GM12878 (cell line): Measurements from ENCODE around the gene MTHFD1. TPM values are rescaled to one million over a fixed set of nuclear protein-coding genes. Genes with fewer than 3 reads are reported as not detected.

Experiments used
- ATAC-seq: fragments of 200-7000 bp; cut with Tn5 transposase; 3 replicates; pipeline ENCODE4 v1.9.1; 2020; ENCODE audit warnings: mild to moderate bottlenecking, moderate library complexity
- BruUV-seq: library from RNA; stranded (reverse); fragments of 400-500 nt; replicated peaks from 2 replicates; lab custom pipeline; 2021; lab: Mats Ljungman, UMichigan
- CTCF ChIA-PET: fragments of 300-600 bp; sonication (Branson Sonifier 250); formaldehyde crosslinking; extraction: SDS; loops from one replicate; lab custom pipeline; 2021; ENCODE audit warnings: inconsistent platforms; lab: Yijun Ruan, JAX
- POLR2A ChIA-PET: fragments of 350-600 bp; formaldehyde crosslinking; extraction: SDS; loops from one replicate; lab custom pipeline; 2021; ENCODE audit warnings: inconsistent platforms; lab: Charles Lee
- RAD21 ChIA-PET: fragments of 300-600 bp; sonication (Branson Sonifier 250); formaldehyde crosslinking; loops from one replicate; lab custom pipeline; 2023; ENCODE audit warnings: antibody characterized with exemption; ENCODE audit not compliant: unreplicated experiment; lab: Charles Lee
- SMC1A ChIA-PET: fragments of 300-600 bp; sonication (Branson Sonifier 250); formaldehyde crosslinking; loops from one replicate; lab custom pipeline; 2023; ENCODE audit not compliant: unreplicated experiment, uncharacterized antibody; lab: Charles Lee
- DNase-seq: peaks from one replicate; pipeline ENCODE4 v3.0.0-alpha.2; 2011; ENCODE audit warnings: low read depth, low spot score
- FAIRE-seq: peaks from 3 replicates; lab custom pipeline; 2011; peaks lifted over from hg19 to GRCh38; lab: Jason Lieb, UNC
- H2AFZ ChIP-seq: 2 replicates; pipeline ENCODE4 v1.6.0; 2011; ENCODE audit warnings: low read depth, low read length, control low read depth; ENCODE audit not compliant: control insufficient read depth
- H3K27ac ChIP-seq: 2 replicates; pipeline ENCODE4 v1.5.1; 2011; ENCODE audit warnings: control low read depth; ENCODE audit not compliant: control insufficient read depth, insufficient read depth
- H3K27me3 ChIP-seq, 2 experiments: replicated peaks in 1 of 2; 2 replicates each; pipeline versions ENCODE4 v1.6.0 to v1.6.1; 2011; ENCODE audit warnings: low read length in 1 of 2; ENCODE audit not compliant: control insufficient read depth in 2 of 2, insufficient read depth in 2 of 2
- H3K36me3 ChIP-seq, 2 experiments: 2 replicates each; pipeline ENCODE4 v1.5.1; 2011; ENCODE audit warnings: low read length in 1 of 2; ENCODE audit not compliant: control insufficient read depth in 2 of 2, insufficient read depth in 2 of 2
- H3K4me1 ChIP-seq: 2 replicates; pipeline ENCODE4 v1.6.1; 2011; ENCODE audit warnings: mild to moderate bottlenecking, low read length, moderate library complexity, mixed read lengths; ENCODE audit not compliant: control insufficient read depth, insufficient read depth
- H3K4me2 ChIP-seq: 2 replicates; pipeline ENCODE4 v1.6.0; 2011; ENCODE audit warnings: control low read depth; ENCODE audit not compliant: control insufficient read depth, insufficient read depth
- H3K4me3 ChIP-seq: fragments of 200-600 bp; sonication (generic); 2 replicates; pipeline ENCODE4 v1.5.1; 2016
- H3K79me2 ChIP-seq: 2 replicates; pipeline ENCODE4 v1.6.0; 2011; ENCODE audit warnings: low read length; ENCODE audit not compliant: control insufficient read depth, insufficient read depth
- H3K9ac ChIP-seq: 2 replicates; pipeline ENCODE4 v1.8.0; 2011; ENCODE audit warnings: low read length, control low read depth, mixed read lengths; ENCODE audit not compliant: control insufficient read depth, insufficient read depth
- H3K9me3 ChIP-seq: replicated peaks from 3 replicates; pipeline ENCODE4 v1.5.1; 2011; ENCODE audit warnings: mild to moderate bottlenecking, low read length; ENCODE audit not compliant: control insufficient read depth, insufficient read depth
- H4K20me1 ChIP-seq: 2 replicates; pipeline ENCODE4 v1.6.0; 2011; ENCODE audit not compliant: control insufficient read depth, insufficient read depth
- BHLHE40 ChIP-seq, 2 experiments: fragments of 450-650 bp in 1 of 2; IDR thresholded peaks; 2 replicates each; pipeline ENCODE4 v1.6.1; 2011 to 2017; ENCODE audit warnings: low read depth in 2 of 2, borderline replicate concordance in 1 of 2, improper control_type of control experiment in 1 of 2, low read length in 1 of 2, mild to moderate bottlenecking in 1 of 2
- CHD4 ChIP-seq: fragments of 200-600 bp; sonication (generic); IDR thresholded peaks from 2 replicates; pipeline ENCODE4 v1.6.1; 2016; ENCODE audit warnings: mild to moderate bottlenecking
- NFYA ChIP-seq: IDR thresholded peaks from 2 replicates; pipeline ENCODE4 v1.6.1; 2011; ENCODE audit warnings: low read depth, mild to moderate bottlenecking, low read length, improper control_type of control experiment, borderline replicate concordance
- NR2C1 ChIP-seq: fragments of 450-650 bp; IDR thresholded peaks from 2 replicates; pipeline ENCODE4 v1.6.1; 2017; ENCODE audit warnings: antibody characterized with exemption, mild to moderate bottlenecking, moderate library complexity
- SUZ12 ChIP-seq: fragments of 200-600 bp; sonication (generic); IDR thresholded peaks from one replicate; pipeline ENCODE4 v1.6.1; 2018; ENCODE audit warnings: antibody characterized with exemption, mild to moderate bottlenecking; ENCODE audit not compliant: unreplicated experiment
- WGBS: methylation state at CpG from one replicate; pipeline ENCODE4 v1.1.6; 2016; ENCODE audit warnings: low lambda C conversion rate; ENCODE audit not compliant: insufficient replicate concordance, insufficient coverage; ENCODE audit errors: missing lambda C conversion rate; 5-methylcytosine and 5-hydroxymethylcytosine counted together
- in situ Hi-C: fragments of 300-500 bp; cut with MboI; formaldehyde crosslinking; loops from 9 replicates; pipeline ENCODE4 v1.14.3; 2018; ENCODE audit warnings: mixed read lengths
- intact Hi-C: fragments of 100-400 bp; cut with micrococcal nuclease; formaldehyde crosslinking; loops from one replicate; pipeline ENCODE4 v1.14.2; 2022; ENCODE audit not compliant: unreplicated experiment
- polyA plus RNA-seq, 11 experiments: library from polyadenylated mRNA; depleted of rRNA in 4 of 11; unstranded in 6 of 11; stranded (reverse) in 5 of 11; fragments of >200 nt; fragmentation: Nextera tagmentation in 4 of 11; fragmentation: Illumina TruSeq in 1 of 11; extraction: Ambion mirVana in 4 of 11; extraction: Trizol in 1 of 11; gene quantifications; 1 replicate in 1 of 11; 2 replicates in 10 of 11; pipeline versions ENCODE4 v1.2.1 to v1.2.3, GENCODE V29; 2011 to 2016; ENCODE audit warnings: inconsistent platforms in 2 of 11, missing spikeins in 2 of 11, low read depth in 1 of 11
- total RNA-seq, 4 experiments: library from RNA; depleted of rRNA in 3 of 4; stranded (reverse); fragments of >200 nt in 3 of 4; fragmentation: Illumina TruSeq in 1 of 4; extraction: Trizol in 1 of 4; gene quantifications; 2 replicates each; pipeline versions ENCODE4 v1.2.1 to v1.2.3, GENCODE V29; 2013 to 2021
- TF ChIP-seq, protein P1 (sequence below): IDR thresholded peaks from 2 replicates; pipeline ENCODE4 v1.6.1; 2012; ENCODE audit warnings: low read length, inconsistent platforms

MTHFD1 gene
- total and polyA plus RNA-seq, 10 of the 15 experiments (the other 5 are each of a cell fraction or from before 2014, with no cell fraction given): 99.3 to 310 (median 173) TPM

DNA sequence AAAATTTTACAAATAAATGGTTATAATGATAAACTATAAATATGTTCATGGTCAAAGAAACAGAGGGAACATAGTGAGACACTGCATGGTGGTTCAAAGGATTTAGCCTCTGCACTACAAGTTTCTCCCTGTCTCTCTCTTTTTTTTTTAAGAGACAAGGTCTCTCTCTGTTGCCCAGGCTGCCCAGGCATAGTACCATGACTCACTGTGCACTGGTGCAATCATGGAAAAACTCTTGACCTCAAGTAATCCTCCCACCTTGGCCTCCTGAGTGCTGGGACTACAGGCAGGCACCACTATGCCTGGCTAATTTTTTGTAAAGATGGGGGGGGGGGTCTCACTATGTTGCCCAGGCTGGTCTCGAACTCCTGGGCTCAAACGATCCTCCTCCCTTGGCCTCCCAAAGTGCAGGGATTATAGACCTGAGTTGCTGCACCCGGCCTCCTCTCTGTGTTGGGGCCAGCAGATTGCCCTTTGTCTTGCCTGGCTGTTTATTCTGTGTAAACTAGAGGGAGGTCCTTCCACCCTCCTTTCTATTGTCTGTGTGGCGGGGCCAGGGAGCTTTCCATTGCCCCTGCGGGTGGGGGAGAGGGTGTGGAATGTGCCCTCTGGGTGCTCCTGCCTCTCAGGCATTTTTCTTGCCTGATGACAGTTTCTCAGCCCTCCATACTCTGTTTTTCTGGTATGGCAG is 22.1 kb downstream of the MTHFD1 start:
- SMC1A ChIA-PET: no interaction called here
- RAD21 ChIA-PET: interaction anchor here (0.9 to 1.5 kb wide), 3 partner anchors 17 to 69 kb away, joined by 3 read pairs; no protein-coding TSS in a partner anchor
- POLR2A ChIA-PET: interaction anchor here (1.1 to 1.7 kb wide), 2 partner anchors 18 to 34 kb away, joined by 3 to 7 read pairs; no protein-coding TSS in a partner anchor
- ATAC-seq (peak; percentile 28; the same call in 2 of the 3 replicates), DNase-seq (no peak)
- peaks cover 9% of the 10 kb centered on the region for H3K4me1 ChIP-seq
- no peaks in the 10 kb centered on the region for H4K20me1 ChIP-seq
- WGBS: 95% methylated on average over 5 of the region's 5 CpGs
- peaks cover 9 to 24% of the 10 kb centered on the region in 2 experiments for H3K36me3 ChIP-seq
- peaks cover 24% of the 10 kb centered on the region for H3K79me2 ChIP-seq
- in situ Hi-C loops (no loop called here), intact Hi-C loops (no loop called here)
- no peak overlapping the region for H3K4me2 ChIP-seq
- BruUV-seq: no TSS peak
- no peak overlapping the region for H2AFZ ChIP-seq
- H3K9ac ChIP-seq: no peak overlapping the region
- H3K9me3 ChIP-seq: no peaks in the 10 kb centered on the region
- TF ChIP-seq NFYA: no peak
- TF ChIP-seq NR2C1: no peak
- TF ChIP-seq, protein P1, sequence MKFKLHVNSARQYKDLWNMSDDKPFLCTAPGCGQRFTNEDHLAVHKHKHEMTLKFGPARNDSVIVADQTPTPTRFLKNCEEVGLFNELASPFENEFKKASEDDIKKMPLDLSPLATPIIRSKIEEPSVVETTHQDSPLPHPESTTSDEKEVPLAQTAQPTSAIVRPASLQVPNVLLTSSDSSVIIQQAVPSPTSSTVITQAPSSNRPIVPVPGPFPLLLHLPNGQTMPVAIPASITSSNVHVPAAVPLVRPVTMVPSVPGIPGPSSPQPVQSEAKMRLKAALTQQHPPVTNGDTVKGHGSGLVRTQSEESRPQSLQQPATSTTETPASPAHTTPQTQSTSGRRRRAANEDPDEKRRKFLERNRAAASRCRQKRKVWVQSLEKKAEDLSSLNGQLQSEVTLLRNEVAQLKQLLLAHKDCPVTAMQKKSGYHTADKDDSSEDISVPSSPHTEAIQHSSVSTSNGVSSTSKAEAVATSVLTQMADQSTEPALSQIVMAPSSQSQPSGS: no peak
- TF ChIP-seq SUZ12: no peak
- no peak for TF ChIP-seq CHD4
- TF ChIP-seq BHLHE40 (IDR thresholded peaks at IDR 0.05; ENCODE audit: borderline replicate concordance in 1 of 2, low read depth in 2 of 2, low read length in 1 of 2): no peak
- TF ChIP-seq, all 136 proteins: peak for 0
- no peak for FAIRE-seq
- H3K27ac ChIP-seq: peak overlapping the region; percentile 55
- CTCF ChIA-PET: interaction anchor here (1.0 to 1.9 kb wide), 4 partner anchors 16 to 68 kb away, joined by 3 to 8 read pairs (median 3); no protein-coding TSS in a partner anchor
- H3K4me3 ChIP-seq: no peak overlapping the region
- no peaks in the 10 kb centered on the region for H3K27me3 ChIP-seq
